DOHH2 (cell line): ENCODE results near the gene ARAP1.

Experiments
- EZH2phosphoT487 ChIP-seq: fragments of 200-600 bp; sonication (generic); IDR thresholded peaks from 2 replicates; pipeline ENCODE4 v1.6.1; 2017; ENCODE audit warnings: borderline replicate concordance, mild to moderate bottlenecking, antibody characterized with exemption, low read length, moderate library complexity, mixed read lengths
- TF ChIP-seq, protein P1 (sequence below): fragments of 200-600 bp; sonication (generic); IDR thresholded peaks from one replicate; pipeline ENCODE4 v1.5.1; 2014; ENCODE audit warnings: antibody characterized with exemption, mild to moderate bottlenecking, low read depth, low read length; ENCODE audit not compliant: poor library complexity, severe bottlenecking

DNA sequence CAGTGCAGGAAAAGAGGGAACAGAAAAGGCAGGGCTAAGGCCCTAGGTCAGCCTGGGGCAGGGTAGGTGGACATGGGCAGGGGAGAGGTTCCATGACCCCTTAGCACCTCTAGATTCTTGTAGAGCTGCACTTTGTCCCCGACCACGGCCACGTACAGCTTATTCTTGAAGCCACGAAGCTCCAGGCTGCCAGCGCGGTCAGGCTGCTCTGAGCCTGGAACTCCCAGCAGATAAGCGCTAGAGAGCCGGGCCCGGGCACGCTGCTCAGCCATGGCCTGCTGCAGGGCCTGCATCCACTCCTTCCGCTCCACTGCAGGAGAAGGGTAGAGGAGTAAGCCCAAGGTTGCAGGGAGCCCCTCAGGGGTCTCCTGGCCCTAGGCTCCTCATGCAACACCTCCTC, 41.9 kb downstream of the ARAP1 start:
- TF ChIP-seq, protein P1, sequence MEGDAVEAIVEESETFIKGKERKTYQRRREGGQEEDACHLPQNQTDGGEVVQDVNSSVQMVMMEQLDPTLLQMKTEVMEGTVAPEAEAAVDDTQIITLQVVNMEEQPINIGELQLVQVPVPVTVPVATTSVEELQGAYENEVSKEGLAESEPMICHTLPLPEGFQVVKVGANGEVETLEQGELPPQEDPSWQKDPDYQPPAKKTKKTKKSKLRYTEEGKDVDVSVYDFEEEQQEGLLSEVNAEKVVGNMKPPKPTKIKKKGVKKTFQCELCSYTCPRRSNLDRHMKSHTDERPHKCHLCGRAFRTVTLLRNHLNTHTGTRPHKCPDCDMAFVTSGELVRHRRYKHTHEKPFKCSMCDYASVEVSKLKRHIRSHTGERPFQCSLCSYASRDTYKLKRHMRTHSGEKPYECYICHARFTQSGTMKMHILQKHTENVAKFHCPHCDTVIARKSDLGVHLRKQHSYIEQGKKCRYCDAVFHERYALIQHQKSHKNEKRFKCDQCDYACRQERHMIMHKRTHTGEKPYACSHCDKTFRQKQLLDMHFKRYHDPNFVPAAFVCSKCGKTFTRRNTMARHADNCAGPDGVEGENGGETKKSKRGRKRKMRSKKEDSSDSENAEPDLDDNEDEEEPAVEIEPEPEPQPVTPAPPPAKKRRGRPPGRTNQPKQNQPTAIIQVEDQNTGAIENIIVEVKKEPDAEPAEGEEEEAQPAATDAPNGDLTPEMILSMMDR: no peak
- TF ChIP-seq EZH2phosphoT487: no peak
